ENCODE data around the gene DLG1.

- TF ChIP-seq CTCF (IDR thresholded peaks at IDR 0.05; ENCODE audit: poor library complexity) (no peak), EZH2 (IDR thresholded peaks at IDR 0.05; ENCODE audit: borderline replicate concordance) (no peak)
Observed at GRCh38 chr3:197125636-197126035, 172.8 kb downstream of the DLG1 start.
